IgD-negative memory B cell (primary cell): ENCODE measurements around the gene FITM1. TPM values are rescaled to one million over a fixed set of nuclear protein-coding genes. Genes with fewer than 3 reads are reported as not detected.

Experiments used
- H3K27ac Mint-ChIP-seq, 3 donors: one replicate each; pipeline ENCODE4 v1.8.0; 2020 to 2022; ENCODE audit warnings: mild to moderate bottlenecking in 3 of 3, mixed read lengths in 3 of 3, moderate library complexity in 1 of 3
- H3K27me3 Mint-ChIP-seq: one replicate; pipeline ENCODE4 v1.8.0; 2021; ENCODE audit warnings: mixed read lengths
- H3K36me3 Mint-ChIP-seq: one replicate; pipeline ENCODE4 v1.8.0; 2020; ENCODE audit warnings: mild to moderate bottlenecking, mixed read lengths
- H3K4me1 Mint-ChIP-seq, 3 donors: one replicate each; pipeline ENCODE4 v1.8.0; 2020 to 2022; ENCODE audit warnings: mixed read lengths in 3 of 3, mild to moderate bottlenecking in 1 of 3
- H3K4me3 Mint-ChIP-seq, 4 donors: one replicate each; pipeline ENCODE4 v1.8.0; 2020 to 2022; ENCODE audit warnings: mild to moderate bottlenecking in 4 of 4, mixed read lengths in 4 of 4, moderate library complexity in 3 of 4
- H3K9me3 Mint-ChIP-seq, 3 donors: one replicate each; pipeline ENCODE4 v1.8.0; 2020 to 2021; ENCODE audit warnings: mixed read lengths in 3 of 3, mild to moderate bottlenecking in 1 of 3
- polyA plus RNA-seq: library from polyadenylated mRNA; unstranded; fragments of 300-500 nt; fragmentation: Illumina TruSeq; gene quantifications from one replicate; pipeline ENCODE4 v1.2.3, GENCODE V29; 2021

Gene FITM1
- polyA plus RNA-seq, 1 donor from 2014 or later = 1.1 TPM

DNA sequence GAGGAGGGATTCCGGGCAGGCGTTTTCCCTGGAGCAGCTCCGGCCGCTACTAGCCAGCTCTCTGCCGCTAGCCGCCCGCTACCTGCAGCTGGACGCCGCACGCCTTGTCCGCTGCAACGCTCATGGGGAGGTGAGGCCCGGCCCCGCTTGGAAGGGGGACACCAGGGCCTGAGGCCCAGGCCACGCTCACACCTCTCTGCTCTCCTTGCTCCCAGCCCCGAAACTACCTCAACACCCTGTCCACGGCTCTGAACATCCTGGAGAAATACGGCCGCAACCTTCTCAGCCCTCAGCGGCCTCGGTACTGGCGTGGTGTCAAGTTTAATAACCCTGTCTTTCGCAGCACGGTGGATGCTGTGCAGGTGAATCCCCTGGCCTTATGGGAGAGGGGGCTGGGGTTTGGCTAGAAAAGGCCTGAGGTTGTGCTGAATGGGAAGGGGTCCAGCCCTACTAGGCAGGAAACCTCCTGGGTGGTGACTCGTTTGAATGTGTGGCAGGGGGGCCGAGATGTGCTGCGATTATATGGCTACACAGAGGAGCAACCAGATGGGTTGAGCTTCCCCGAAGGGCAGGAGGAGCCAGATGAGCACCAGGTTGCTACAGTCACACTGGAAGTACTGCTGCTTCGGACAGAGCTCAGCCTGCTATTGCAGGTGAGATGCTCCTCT is 17.4 kb downstream of the FITM1 start:
- Mint-ChIP-seq H3K9me3 (no peaks in the 10 kb centered on the region), H3K4me1 (peaks cover 18 to 28% (median 22%) of the 10 kb centered on the region in 3 donors), H3K27me3 (no peaks in the 10 kb centered on the region), H3K27ac (peak overlapping the region; percentile 63 to 94 (median 93)), H3K4me3 (peak overlapping the region; percentile 93 to 99 (median 98)), H3K36me3 (peaks cover 3% of the 10 kb centered on the region)

DNA sequence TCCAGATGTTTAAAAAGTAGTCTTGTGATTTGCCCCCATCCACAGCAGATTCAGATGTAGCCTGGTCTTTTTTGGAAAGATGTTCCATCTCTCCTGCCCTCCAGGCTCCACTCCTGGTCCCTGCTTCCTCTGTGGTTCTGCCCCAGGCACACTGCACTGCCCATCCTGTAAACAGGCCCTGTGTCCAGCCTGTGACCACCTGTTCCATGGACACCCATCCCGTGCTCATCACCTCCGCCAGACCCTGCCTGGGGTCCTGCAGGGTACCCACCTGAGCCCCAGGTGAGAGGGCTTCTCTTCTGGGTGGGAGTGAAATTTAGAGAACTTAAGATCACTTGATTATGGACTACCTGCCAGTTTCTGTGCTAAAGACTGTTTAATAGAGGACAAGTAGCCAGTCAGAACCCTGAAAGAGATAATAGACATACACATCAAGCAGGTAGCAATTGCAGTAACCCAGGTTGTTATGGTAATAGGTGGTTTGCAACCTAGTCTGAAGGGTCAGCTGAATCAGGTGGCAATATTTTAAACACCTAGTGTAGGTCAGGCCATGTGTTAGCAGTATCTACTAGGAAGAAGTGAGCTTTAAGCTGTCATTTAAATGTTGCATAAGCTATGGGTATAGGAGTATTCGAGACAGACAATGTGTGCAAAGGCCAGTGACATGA is 19.0 kb downstream of the FITM1 start:
- Mint-ChIP-seq H3K36me3 (peaks cover 1% of the 10 kb centered on the region), H3K4me3 (peak overlapping the region in 2 of 4 donors; percentile 65 to 98), H3K4me1 (peaks cover 18 to 26% (median 20%) of the 10 kb centered on the region in 3 donors), H3K27me3 (no peaks in the 10 kb centered on the region), H3K27ac (peak overlapping the region in 1 of 3 donors; percentile 63), H3K9me3 (no peaks in the 10 kb centered on the region)

DNA sequence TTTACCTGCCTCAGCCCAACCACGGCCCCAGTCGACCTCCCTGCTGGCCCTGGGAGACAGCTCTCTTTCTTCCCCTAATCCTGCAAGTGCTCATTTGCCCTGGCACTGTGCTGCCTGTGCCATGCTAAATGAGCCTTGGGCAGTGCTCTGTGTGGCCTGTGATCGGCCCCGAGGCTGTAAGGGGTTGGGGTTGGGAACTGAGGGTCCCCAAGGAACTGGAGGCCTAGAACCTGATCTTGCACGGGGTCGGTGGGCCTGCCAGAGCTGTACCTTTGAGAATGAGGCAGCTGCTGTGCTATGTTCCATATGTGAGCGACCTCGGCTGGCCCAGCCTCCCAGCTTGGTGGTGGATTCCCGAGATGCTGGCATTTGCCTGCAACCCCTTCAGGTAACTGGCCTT is 19.6 kb downstream of the FITM1 start:
- no peaks in the 10 kb centered on the region for H3K36me3 Mint-ChIP-seq

DNA sequence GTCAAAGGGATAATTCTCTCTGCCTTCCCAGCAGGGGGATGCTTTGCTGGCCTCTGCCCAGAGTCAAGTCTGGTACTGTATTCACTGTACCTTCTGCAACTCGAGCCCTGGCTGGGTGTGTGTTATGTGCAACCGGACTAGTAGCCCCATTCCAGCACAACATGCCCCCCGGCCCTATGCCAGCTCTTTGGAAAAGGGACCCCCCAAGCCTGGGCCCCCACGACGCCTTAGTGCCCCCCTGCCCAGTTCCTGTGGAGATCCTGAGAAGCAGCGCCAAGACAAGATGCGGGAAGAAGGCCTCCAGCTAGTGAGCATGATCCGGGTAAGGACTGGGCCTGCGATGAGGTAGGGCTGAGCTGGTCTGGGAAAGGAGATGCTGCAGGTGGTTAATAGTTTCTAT is 20.1 kb downstream of the FITM1 start:
- Mint-ChIP-seq H3K4me1 (peaks cover 17 to 21% (median 17%) of the 10 kb centered on the region in 3 donors), H3K4me3 (peak overlapping the region in 2 of 4 donors; percentile 21 to 67), H3K27ac (no peak overlapping the region)

More for the DNA sequence above, 19.6 kb downstream of the FITM1 start:
- peak overlapping the region in 2 of 4 donors; percentile 60 to 98 for H3K4me3 Mint-ChIP-seq
- no peaks in the 10 kb centered on the region for H3K27me3 Mint-ChIP-seq
- H3K27ac Mint-ChIP-seq = no peak overlapping the region
- H3K9me3 Mint-ChIP-seq = no peaks in the 10 kb centered on the region
- peaks cover 18 to 26% (median 20%) of the 10 kb centered on the region in 3 donors for H3K4me1 Mint-ChIP-seq

DNA sequence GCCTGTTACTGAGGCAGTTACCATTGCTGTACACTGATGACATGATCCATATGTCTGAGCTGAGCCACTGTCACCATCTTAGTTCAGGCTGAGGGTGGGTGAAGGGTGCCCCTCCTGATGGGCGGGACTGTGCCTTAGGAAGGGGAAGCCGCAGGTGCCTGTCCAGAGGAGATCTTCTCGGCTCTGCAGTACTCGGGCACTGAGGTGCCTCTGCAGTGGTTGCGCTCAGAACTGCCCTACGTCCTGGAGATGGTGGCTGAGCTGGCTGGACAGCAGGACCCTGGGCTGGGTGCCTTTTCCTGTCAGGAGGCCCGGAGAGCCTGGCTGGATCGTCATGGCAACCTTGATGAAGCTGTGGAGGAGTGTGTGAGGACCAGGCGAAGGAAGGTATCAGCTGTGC is 20.5 kb downstream of the FITM1 start:
- Mint-ChIP-seq H3K27ac (no peak overlapping the region), H3K36me3 (peaks cover 2% of the 10 kb centered on the region), H3K4me1 (peaks cover 13 to 17% (median 13%) of the 10 kb centered on the region in 3 donors), H3K9me3 (no peaks in the 10 kb centered on the region), H3K27me3 (no peaks in the 10 kb centered on the region), H3K4me3 (peak overlapping the region in 1 of 4 donors; percentile 67)

More for the DNA sequence above, 20.1 kb downstream of the FITM1 start:
- H3K9me3 Mint-ChIP-seq = no peaks in the 10 kb centered on the region
- no peaks in the 10 kb centered on the region for H3K36me3 Mint-ChIP-seq
- H3K27me3 Mint-ChIP-seq = no peaks in the 10 kb centered on the region

DNA sequence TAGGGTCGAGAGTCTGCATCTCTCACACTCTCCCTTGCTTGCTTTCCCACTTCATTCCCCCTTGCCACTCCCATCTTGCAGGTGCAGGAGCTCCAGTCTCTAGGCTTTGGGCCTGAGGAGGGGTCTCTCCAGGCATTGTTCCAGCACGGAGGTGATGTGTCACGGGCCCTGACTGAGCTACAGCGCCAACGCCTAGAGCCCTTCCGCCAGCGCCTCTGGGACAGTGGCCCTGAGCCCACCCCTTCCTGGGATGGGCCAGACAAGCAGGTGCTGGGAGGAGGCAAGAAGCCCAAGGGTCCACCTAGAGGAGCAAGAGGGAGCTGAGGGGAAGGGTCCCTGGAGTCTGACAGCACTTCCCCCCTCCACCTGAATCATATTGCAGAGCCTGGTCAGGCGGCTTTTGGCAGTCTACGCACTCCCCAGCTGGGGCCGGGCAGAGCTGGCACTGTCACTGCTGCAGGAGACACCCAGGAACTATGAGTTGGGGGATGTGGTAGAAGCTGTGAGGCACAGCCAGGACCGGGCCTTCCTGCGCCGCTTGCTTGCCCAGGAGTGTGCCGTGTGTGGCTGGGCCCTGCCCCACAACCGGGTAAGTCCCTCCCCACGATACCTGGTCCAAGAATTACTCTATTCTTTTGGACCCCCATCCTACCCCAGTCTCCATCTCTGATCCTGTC is 21.1 kb downstream of the FITM1 start:
- peaks cover 9 to 13% (median 9%) of the 10 kb centered on the region in 3 donors for H3K4me1 Mint-ChIP-seq
- peaks cover 3% of the 10 kb centered on the region for H3K36me3 Mint-ChIP-seq
- peak overlapping the region in 1 of 4 donors; percentile 43 for H3K4me3 Mint-ChIP-seq
- no peaks in the 10 kb centered on the region for H3K9me3 Mint-ChIP-seq
- no peak overlapping the region for H3K27ac Mint-ChIP-seq
- H3K27me3 Mint-ChIP-seq = no peaks in the 10 kb centered on the region

DNA sequence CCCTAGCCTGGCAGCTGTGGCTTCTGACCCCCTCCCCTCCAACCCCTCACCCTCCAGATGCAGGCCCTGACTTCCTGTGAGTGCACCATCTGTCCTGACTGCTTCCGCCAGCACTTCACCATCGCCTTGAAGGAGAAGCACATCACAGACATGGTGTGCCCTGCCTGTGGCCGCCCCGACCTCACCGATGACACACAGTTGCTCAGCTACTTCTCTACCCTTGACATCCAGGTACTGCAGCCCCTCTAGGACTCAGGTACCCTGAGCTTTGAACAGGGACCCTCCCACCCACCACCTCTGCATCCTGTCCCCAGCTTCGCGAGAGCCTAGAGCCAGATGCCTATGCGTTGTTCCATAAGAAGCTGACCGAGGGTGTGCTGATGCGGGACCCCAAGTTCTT is 24.6 kb downstream of the FITM1 start:
- Mint-ChIP-seq H3K4me1 (peaks cover 0 to 2% (median 1%) of the 10 kb centered on the region in 3 donors), H3K27ac (peak overlapping the region in 2 of 3 donors; percentile 82 to 87), H3K36me3 (peaks cover 3% of the 10 kb centered on the region), H3K4me3 (peak overlapping the region in 1 of 4 donors; percentile 33), H3K27me3 (no peaks in the 10 kb centered on the region), H3K9me3 (no peaks in the 10 kb centered on the region)

DNA sequence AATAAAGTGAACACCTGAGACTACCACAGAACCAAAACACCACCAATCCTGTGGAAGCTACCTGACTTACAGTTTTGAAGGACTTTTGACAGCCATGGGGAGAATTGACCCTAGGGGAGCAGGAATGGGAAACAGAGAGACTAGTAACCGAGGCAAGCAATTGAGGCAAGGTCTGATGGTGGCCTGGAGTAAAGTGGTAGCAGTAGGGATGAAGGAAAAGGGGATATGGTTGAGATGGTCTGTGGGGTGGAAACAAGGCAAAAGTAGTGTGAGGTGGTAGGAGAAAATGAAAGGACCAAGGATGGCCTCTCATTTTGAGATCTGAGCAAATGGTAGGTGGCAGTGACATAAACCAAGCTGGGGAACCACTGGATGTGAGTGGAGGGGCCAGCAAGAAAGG is 26.4 kb downstream of the FITM1 start:
- Mint-ChIP-seq H3K36me3 (peaks cover 5% of the 10 kb centered on the region), H3K4me1 (peaks cover 6 to 10% (median 7%) of the 10 kb centered on the region in 3 donors), H3K4me3 (peak overlapping the region in 1 of 4 donors; percentile 39), H3K27me3 (no peaks in the 10 kb centered on the region), H3K27ac (peak overlapping the region in 1 of 3 donors; percentile 39), H3K9me3 (no peaks in the 10 kb centered on the region)

DNA sequence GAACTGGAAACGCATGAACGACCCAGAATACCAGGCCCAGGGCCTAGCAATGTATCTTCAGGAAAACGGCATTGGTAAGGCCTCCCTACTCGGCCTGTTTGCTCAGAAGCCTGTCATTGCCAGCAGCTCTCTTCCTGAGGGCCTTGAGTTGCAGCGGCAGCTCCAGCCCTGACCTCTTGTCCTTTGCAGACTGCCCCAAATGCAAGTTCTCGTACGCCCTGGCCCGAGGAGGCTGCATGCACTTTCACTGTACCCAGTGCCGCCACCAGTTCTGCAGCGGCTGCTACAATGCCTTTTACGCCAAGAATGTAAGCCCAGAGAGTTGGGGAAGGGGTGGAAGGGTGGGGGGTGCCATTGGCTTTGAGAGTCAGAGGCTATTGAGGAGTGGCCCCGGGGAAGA is 26.9 kb downstream of the FITM1 start:
- Mint-ChIP-seq H3K4me1 (peaks cover 7 to 15% (median 11%) of the 10 kb centered on the region in 3 donors), H3K27me3 (no peaks in the 10 kb centered on the region), H3K4me3 (peak overlapping the region in 1 of 4 donors; percentile 39), H3K36me3 (peaks cover 5% of the 10 kb centered on the region), H3K27ac (peak overlapping the region in 1 of 3 donors; percentile 64), H3K9me3 (no peaks in the 10 kb centered on the region)

DNA sequence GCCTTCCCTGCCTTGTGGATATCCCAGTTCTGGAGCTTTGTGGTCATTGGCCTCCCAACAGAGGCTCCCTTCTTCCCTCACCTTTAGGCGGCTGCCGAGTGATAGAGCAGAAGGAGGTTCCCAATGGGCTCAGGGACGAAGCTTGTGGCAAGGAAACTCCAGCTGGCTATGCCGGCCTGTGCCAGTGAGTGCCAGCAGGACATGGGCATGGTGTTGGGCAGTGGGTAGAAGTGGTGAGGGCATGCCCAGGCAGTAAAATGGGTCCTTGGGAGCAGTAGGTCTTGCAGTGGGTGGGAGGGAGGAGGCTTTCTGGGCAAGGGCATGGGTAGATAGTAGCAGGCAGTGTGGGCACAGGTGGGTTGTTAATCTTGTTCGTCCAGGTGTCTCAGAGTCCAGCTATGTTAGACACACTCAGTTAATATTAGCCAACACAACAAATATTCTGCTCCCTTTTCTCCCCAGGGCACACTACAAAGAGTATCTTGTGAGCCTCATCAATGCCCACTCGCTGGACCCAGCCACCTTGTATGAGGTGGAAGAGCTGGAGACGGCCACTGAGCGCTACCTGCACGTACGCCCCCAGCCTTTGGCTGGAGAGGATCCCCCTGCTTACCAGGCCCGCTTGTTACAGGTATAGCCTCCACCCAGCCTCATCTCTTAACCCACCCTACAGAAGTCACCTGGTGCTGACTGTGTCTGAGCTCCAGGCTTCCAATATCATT is 29.5 kb downstream of the FITM1 start:
- H3K4me1 Mint-ChIP-seq = peaks cover 7 to 27% (median 20%) of the 10 kb centered on the region in 3 donors
- peaks cover 10% of the 10 kb centered on the region for H3K36me3 Mint-ChIP-seq
- H3K27ac Mint-ChIP-seq = peak overlapping the region in 2 of 3 donors; percentile 98 to 99

DNA sequence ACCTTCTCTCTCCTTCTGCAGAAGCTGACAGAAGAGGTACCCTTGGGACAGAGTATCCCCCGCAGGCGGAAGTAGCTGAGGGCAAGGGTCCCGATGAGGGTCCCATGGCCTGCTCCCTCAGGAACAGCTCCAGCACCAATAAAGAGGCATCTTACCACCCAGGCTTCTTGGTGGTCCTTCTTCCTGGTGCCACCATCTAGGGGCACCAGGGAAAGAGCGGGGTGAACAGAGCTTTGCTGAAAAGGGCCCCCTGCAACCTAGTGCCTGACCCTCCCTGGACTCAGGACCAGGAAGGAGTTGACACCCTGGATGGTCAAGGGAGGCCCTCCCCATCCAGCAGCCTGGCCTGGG is 30.0 kb downstream of the FITM1 start:
- peaks cover 13% of the 10 kb centered on the region for H3K36me3 Mint-ChIP-seq
- no peaks in the 10 kb centered on the region for H3K27me3 Mint-ChIP-seq
- H3K4me3 Mint-ChIP-seq = peak overlapping the region in 3 of 4 donors; percentile 98 to 100 (median 99)
- peak overlapping the region; percentile 98 to 100 (median 99) for H3K27ac Mint-ChIP-seq
- peaks cover 7 to 29% (median 20%) of the 10 kb centered on the region in 3 donors for H3K4me1 Mint-ChIP-seq
- no peaks in the 10 kb centered on the region for H3K9me3 Mint-ChIP-seq

More for the DNA sequence above, 29.5 kb downstream of the FITM1 start:
- H3K27me3 Mint-ChIP-seq = no peaks in the 10 kb centered on the region
- H3K9me3 Mint-ChIP-seq = no peaks in the 10 kb centered on the region
- H3K4me3 Mint-ChIP-seq = peak overlapping the region in 2 of 4 donors; percentile 72 to 99

DNA sequence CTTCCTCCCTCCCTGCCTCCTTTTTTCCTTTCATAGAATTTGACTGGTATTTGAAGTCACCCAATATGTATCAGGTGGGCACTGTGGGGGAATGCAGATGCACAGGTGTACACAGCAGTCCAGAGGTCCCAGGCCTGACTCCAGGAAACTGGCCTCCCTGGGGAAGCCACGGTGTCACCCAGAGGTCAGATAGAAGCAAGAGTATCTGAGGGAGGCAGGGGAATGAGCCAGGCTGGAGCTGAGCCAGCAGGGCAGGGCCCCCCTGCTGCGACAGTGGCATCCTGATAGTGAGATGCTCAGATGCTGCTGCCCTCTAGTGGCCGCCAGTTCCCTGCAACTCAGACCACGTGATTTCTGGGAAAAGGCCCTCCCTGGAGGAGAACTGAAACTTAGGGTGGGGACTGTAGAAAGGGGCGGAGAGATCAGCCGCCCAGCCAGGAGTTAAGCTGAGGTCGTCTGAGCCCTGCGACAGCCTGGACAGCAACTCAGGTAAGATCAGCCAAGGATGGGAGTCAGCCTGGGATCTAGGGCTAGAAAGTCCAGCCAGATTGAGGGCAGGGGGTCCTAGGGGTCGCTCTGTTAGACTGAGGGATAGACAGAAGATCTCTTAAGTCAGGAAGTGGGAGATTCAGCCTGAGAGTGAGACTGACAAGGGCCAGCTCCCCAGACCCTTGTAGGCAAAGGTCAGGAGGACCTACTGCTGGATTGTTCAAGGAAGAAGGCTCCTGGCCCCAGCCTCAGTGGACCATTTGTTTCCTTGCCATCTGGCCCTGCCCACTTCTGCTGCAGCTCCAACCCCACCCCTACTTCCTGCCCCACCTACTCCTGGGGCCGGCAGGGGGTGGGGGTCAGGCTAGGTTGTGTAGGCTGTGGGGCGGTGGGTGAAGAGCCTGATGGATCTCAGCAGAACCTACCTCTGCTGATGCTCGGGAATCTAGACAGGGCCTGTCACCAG is 30.7 kb downstream of the FITM1 start, which contains the start of gene IRF9:
Gene IRF9 (plus strand): TSS at position 416 of the 955 bp plus-strand sequence. CDS start 880 bp downstream, outside the sequence.
- Mint-ChIP-seq H3K36me3 (peaks cover 10% of the 10 kb centered on the region), H3K4me1 (peaks cover 7 to 29% (median 20%) of the 10 kb centered on the region in 3 donors), H3K9me3 (no peaks in the 10 kb centered on the region), H3K4me3 (peak within 1 kb of the TSS; percentile 98 to 100 (median 99)), H3K27ac (peak within 1 kb of the TSS; percentile 98 to 100 (median 99)), H3K27me3 (no peaks in the 10 kb centered on the region)

DNA sequence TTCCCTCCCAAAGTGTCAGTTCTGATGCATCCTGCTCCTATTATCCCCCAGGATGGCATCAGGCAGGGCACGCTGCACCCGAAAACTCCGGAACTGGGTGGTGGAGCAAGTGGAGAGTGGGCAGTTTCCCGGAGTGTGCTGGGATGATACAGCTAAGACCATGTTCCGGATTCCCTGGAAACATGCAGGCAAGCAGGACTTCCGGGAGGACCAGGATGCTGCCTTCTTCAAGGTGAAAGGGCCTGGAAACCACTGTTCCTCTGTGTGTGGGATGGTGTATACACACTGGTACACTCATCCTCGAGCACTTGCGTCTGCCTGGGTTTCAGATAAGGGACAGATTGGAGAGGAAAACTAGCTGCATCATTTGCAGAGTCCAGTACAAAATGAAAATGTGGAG is 31.6 kb downstream of the FITM1 start:
- Mint-ChIP-seq H3K4me3 (peak overlapping the region; percentile 98 to 100 (median 99)), H3K9me3 (no peaks in the 10 kb centered on the region), H3K4me1 (peaks cover 7 to 29% (median 20%) of the 10 kb centered on the region in 3 donors), H3K27me3 (no peaks in the 10 kb centered on the region), H3K36me3 (peaks cover 14% of the 10 kb centered on the region), H3K27ac (peak overlapping the region; percentile 98 to 100 (median 99))
